Measurements from ENCODE around the gene TRMT13.
"Not testable (repeated sequence)": the region's sequence is repeated elsewhere in the genome, so short reads cannot be mapped to it uniquely, and the experiment has no call there.

TRMT13 gene

GRCh38 chr1:100162881-100163280 is 29.9 kb downstream of the TRMT13 start:
- DNase-seq (ENCODE audit: low read depth) = no peak

DNA sequence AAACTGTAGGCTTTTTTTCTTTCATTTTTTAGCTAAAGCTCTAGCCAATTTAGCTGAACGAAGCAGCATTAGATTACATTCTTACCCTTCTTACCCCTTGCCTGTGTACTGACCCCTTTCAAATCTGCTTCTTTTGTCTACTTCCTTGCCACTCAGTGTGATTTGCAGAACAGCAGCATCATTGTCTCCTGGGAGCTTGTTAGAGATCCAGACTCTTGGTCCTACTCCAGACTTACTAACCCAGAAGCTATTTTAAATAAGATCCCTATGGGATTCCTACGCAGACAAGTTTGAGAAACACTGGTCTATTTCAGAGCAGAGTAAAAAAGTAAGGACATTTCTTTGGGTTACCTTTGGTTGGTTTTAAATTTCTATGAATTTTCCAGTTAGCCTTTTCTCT is 31.3 kb downstream of the TRMT13 start:
- no peak for DNase-seq (ENCODE audit: low read depth)

- no peak for DNase-seq (ENCODE audit: low read depth)
These were observed 31.7 kb downstream of the TRMT13 start for GRCh38 chr1:100164702-100165101.

DNA sequence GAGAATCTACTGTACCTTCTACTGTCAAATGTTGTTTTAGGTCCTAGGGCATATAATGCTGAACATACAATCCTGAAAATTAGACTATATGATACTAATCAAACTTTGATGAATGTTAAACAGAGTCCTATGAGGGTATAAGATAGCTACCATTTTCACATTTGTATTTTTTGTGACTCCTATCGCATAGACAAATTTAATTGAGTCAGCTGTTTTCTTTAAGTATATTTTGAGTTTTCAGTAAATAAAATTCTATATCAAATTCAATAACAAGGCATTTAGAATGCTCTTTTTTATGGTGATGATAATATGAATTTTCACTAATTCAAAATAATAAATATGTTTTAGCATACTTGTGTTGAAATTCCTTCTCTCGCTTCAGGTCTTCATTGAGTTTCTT is 35.1 kb downstream of the TRMT13 start:
- no peak for DNase-seq (ENCODE audit: low read depth)

DNA sequence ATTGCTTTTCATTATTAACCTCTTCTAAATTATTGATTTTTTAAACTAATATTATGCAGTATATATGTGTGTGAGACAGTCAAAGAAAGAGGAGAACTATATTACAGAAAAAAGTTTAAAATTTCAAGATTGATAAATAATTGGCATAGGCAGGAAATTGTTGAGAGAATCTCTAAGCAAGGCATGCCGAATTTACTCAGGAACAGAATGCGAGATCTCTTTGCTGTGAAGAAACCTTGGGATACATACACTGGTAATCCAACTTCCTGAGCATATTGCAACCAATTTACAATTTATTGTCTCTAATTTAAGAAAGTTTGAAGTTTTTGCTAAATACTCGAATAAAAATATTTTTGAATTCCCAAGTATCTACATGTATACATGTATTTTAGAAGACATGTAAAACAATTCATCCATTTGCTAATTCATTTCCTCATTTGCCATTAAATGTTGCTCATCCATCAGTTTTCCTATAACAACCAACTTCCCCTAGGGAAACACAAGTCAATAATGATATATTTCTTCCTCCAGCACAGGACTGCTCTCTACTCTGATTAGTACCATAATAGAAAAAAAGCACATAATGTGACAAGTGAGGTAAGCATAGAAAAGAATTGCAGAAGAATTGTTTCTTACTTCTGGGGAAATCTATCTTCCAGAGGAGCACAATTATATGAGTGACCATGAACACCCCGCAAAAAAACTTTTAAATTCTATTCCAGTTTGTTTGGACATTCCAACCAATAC is 44.5 kb downstream of the TRMT13 start:
- no peak for DNase-seq (ENCODE audit: low read depth)

DNA sequence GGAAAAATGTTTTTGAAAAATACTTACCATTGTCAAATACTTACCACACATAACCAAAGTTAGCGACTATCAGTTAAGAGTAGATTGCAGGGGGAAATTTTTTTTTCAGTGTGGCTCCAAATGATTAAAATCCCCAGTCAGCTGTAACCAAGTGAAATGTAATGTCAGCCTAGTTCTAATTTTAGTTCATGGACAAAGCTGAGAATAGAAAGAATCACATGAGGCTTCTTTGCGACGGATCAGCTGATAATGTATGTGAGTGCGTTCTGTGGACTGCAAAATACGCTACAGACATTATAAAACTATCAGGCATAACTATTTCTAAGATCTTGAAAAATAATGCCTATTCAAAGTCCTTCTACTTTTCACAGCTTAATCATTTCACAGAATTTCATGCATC is 45.1 kb downstream of the TRMT13 start, which contains the start of gene LRRC39:
Gene LRRC39 (minus strand): TSS at position 166 of the 400 bp plus-strand sequence. CDS start 9,740 bp downstream, outside the sequence.
- no peak for DNase-seq (ENCODE audit: low read depth)

DNA sequence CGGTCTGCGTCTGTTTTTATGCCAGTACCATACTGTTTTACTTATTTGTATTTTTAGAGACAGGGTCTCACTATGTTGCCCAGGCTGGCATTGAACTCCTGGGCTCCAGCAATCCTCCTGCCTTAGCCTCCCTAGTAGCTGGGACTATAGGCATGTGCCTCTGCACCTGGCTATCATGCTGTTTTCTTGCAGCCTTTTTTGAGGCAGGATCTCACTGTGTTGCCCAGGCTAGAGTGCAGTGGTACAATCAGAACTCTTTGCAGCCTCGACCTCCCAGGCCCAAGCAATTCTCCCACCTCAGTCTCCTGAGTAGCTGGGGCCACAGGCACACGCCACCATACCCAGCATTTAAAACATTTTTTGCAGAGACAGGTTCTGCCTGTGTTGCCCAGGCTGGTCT is 50.4 kb downstream of the TRMT13 start:
- no peak for DNase-seq (ENCODE audit: low read depth)

GRCh38 chr1:100184536-100184935 is 51.6 kb downstream of the TRMT13 start:
- no peak for DNase-seq (ENCODE audit: low read depth)

DNA sequence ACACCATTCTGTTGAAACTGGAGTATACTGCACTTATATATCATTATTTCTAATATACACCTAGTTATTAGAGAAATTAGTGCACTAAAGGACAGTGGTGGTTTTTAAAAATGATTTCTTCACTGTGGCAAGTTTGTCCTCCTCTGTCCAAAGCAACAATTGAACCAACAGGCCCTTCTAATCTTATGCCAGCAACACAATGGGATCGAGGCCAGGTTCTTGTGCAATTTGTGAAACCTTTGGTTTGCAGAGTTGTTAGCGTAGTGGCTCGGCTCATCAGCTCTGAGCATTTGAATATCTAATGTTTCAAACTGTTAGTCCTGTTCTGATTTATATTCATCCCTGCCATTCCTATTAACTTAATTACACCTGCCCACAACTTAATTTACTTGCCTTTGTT is 54.9 kb downstream of the TRMT13 start:
- DNase-seq (ENCODE audit: low read depth) = peak; percentile 86

DNA sequence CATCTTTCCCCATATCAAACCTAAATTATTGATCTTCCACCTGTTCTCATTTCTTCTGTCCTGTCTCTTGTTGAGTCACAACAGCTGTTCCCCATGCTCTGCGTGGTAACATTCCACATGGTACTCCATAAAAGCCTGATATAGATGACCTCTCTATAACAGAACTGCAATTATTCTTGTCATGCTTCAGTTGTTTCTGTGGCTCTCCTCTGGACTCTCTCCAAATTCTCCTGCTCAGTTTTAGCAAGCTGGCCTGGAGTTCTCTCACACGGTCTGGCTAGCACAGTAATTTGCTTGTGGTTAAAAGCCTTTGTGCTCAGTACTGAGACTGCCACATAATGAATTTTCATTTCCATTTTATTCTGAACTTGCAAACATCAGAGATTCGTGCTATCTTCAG is 55.7 kb downstream of the TRMT13 start:
- DNase-seq (ENCODE audit: low read depth) = peak; percentile 85

DNA sequence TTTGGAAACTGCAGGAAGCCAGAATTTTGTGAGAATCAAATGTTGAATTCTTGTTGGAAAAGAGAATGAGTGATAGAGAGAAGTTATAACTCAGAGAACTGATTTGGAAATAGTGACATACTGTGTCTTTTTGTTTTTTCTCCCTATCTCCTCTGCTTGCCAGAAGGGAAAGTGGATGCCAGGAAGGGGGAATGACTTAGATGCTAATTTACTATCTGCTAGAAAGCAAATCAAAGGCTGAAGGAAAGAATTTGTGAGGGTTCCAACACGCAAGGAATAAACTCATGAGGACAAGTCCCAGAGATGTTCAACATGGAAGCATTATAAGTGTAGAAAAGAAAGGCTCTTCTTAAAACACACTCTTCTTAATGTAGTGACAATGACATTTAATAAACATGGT is 65.6 kb downstream of the TRMT13 start:
- DNase-seq (ENCODE audit: low read depth) = no peak

DNA sequence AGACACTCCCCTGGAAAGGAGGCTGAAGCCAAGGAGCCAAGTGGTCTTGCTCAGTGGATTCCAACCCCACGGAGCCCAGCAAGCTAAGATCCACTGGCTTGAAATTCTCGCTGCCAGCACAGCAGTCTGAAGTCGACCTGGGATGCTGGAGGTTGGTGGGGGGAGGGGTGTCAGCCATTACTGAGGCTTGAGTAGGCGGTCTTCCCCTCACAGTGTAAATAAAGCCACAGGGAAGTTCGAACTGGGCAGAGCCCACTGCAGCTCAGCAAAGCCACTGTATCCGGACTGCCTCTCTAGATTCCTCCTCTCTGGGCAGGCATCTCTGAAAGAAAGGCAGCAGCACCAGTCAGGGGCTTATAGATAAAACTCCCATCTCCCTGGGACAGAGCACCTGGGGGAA is 67.1 kb downstream of the TRMT13 start:
- DNase-seq (ENCODE audit: low read depth) = not testable (repeated sequence)
